ENCODE data around the gene ITPR2.
"Not testable (repeated sequence)": the region's sequence is repeated elsewhere in the genome, so short reads cannot be mapped to it uniquely, and the experiment has no call there.

ITPR2 gene

GRCh38 chr12:26551385-26551784, 281.6 kb downstream of the ITPR2 start:
- no peak for DNase-seq

GRCh38 chr12:26548227-26548626, 284.8 kb downstream of the ITPR2 start:
- no peak for DNase-seq

GRCh38 chr12:26546535-26547314, 286.3 kb downstream of the ITPR2 start:
- DNase-seq, result no peak

- DNase-seq, result no peak
Measured at GRCh38 chr12:26539131-26539530, 293.9 kb downstream of the ITPR2 start.

GRCh38 chr12:26537651-26538050, 295.3 kb downstream of the ITPR2 start:
- DNase-seq, result no peak

- DNase-seq, result no peak
Measured at GRCh38 chr12:26537126-26537525, 295.9 kb downstream of the ITPR2 start.

- no peak for DNase-seq
Measured at GRCh38 chr12:26535826-26536225, 297.2 kb downstream of the ITPR2 start.

GRCh38 chr12:26534071-26534470, 298.9 kb downstream of the ITPR2 start:
- no peak for DNase-seq

GRCh38 chr12:26533211-26533610, 299.8 kb downstream of the ITPR2 start:
- no peak for DNase-seq

GRCh38 chr12:26530461-26530860, 302.5 kb downstream of the ITPR2 start:
- DNase-seq, result no peak

- no peak for DNase-seq
Measured at GRCh38 chr12:26528943-26529342, 304.1 kb downstream of the ITPR2 start.

GRCh38 chr12:26527682-26528081, 305.3 kb downstream of the ITPR2 start:
- no peak for DNase-seq

- DNase-seq, result peak; percentile 6
Measured at GRCh38 chr12:26524862-26525465, 308.0 kb downstream of the ITPR2 start.

GRCh38 chr12:26523708-26524150, 309.3 kb downstream of the ITPR2 start:
- DNase-seq, result no peak

- DNase-seq, result no peak
Measured at GRCh38 chr12:26520869-26521268, 312.1 kb downstream of the ITPR2 start.

GRCh38 chr12:26520109-26520508, 312.9 kb downstream of the ITPR2 start:
- no peak for DNase-seq

GRCh38 chr12:26519462-26519861, 313.5 kb downstream of the ITPR2 start:
- DNase-seq, result no peak

- DNase-seq, result not testable (repeated sequence)
Measured at GRCh38 chr12:26517320-26517719, 315.7 kb downstream of the ITPR2 start.

GRCh38 chr12:26514364-26514763, 318.6 kb downstream of the ITPR2 start:
- no peak for DNase-seq

GRCh38 chr12:26513363-26514043, 319.5 kb downstream of the ITPR2 start:
- DNase-seq, result no peak

- no peak for DNase-seq
Measured at GRCh38 chr12:26512213-26512612, 320.8 kb downstream of the ITPR2 start.

GRCh38 chr12:26510354-26510674, 322.7 kb downstream of the ITPR2 start:
- no peak for DNase-seq

GRCh38 chr12:26507613-26508012, 325.4 kb downstream of the ITPR2 start:
- no peak for DNase-seq

- DNase-seq, result no peak
Measured at GRCh38 chr12:26499979-26500640, 332.9 kb downstream of the ITPR2 start.

Data from CD4-positive, alpha-beta T cell treated with Interleukin-12 subunit alpha and Interleukin-12 subunit beta, for 1 hour (primary cell).